SK-N-SH (cell line): ENCODE measurements around the gene CDH22. TPM values are rescaled to one million over a fixed set of nuclear protein-coding genes. Genes with fewer than 3 reads are reported as not detected.
A peak's percentile ranks its signal among the peaks of the same experiment; 100 is the strongest.

Experiments
- CTCF ChIA-PET: fragments of 300-600, 350-600 bp; formaldehyde crosslinking; extraction: SDS; loops from one replicate; lab custom pipeline; 2021; lab: Yijun Ruan, JAX
- POLR2A ChIA-PET: fragments of 350-600 bp; sonication (Branson Sonifier 250); formaldehyde crosslinking; extraction: SDS; loops from one replicate; lab custom pipeline; 2020; ENCODE audit warnings: antibody characterized with exemption, inconsistent platforms; lab: Yijun Ruan, JAX
- DNase-seq: peaks from one replicate; pipeline ENCODE4 v3.0.0; 2012
- H2AFZ ChIP-seq: fragments of 200-600 bp; sonication (generic); 2 replicates; pipeline ENCODE4 v1.8.1; 2016; ENCODE audit warnings: antibody characterized with exemption, mild to moderate bottlenecking, low read depth
- H3F3A ChIP-seq: fragments of 200-600 bp; sonication (generic); replicated peaks from 2 replicates; pipeline ENCODE3; 2016; ENCODE audit warnings: antibody characterized with exemption, mild to moderate bottlenecking; ENCODE audit not compliant: insufficient read depth
- H3K27ac ChIP-seq, 2 experiments: fragments of 200-500 bp in 1 of 2; fragments of 200-600 bp in 1 of 2; sonication (Bioruptor generic) in 1 of 2; sonication (generic), shearing (Covaris generic) in 1 of 2; 2 replicates each; pipeline versions ENCODE4 v1.5.1 to v1.6.1; 2014 to 2016; ENCODE audit warnings: low read depth in 2 of 2, inconsistent platforms in 1 of 2, low read length in 1 of 2, mild to moderate bottlenecking in 1 of 2, mixed read lengths in 1 of 2
- H3K27me3 ChIP-seq: fragments of 200-600 bp; sonication (generic), shearing (Covaris generic); 2 replicates; pipeline ENCODE4 v1.6.1; 2016; ENCODE audit warnings: mixed run types; ENCODE audit not compliant: insufficient read depth
- H3K36me3 ChIP-seq, 2 experiments: fragments of 200-500 bp in 1 of 2; fragments of 200-600 bp in 1 of 2; sonication (Bioruptor generic) in 1 of 2; sonication (generic) in 1 of 2; replicated peaks in 1 of 2; 2 replicates each; pipeline versions ENCODE3 to v1.5.1; 2014 to 2016; ENCODE audit warnings: low read length in 1 of 2, mild to moderate bottlenecking in 1 of 2; ENCODE audit not compliant: insufficient read depth in 2 of 2, control insufficient read depth in 1 of 2
- H3K4me1 ChIP-seq, 2 experiments: fragments of 200-500 bp in 1 of 2; fragments of 200-600 bp in 1 of 2; sonication (Bioruptor generic) in 1 of 2; sonication (generic), shearing (Covaris generic) in 1 of 2; 2 replicates each; pipeline versions ENCODE4 v1.5.1 to v1.6.1; 2014 to 2016; ENCODE audit warnings: low read depth in 1 of 2, low read length in 1 of 2, mixed run types in 1 of 2; ENCODE audit not compliant: insufficient read depth in 2 of 2, control insufficient read depth in 1 of 2
- H3K4me2 ChIP-seq: fragments of 200-600 bp; sonication (generic), shearing (Covaris generic); 2 replicates; pipeline ENCODE4 v1.6.1; 2017; ENCODE audit warnings: mixed run types
- H3K4me3 ChIP-seq, 2 experiments: fragments of 200-500 bp in 1 of 2; fragments of 200-600 bp in 1 of 2; sonication (Bioruptor generic) in 1 of 2; sonication (generic), shearing (Covaris generic) in 1 of 2; 2 replicates each; pipeline versions ENCODE4 v1.5.1 to v1.8.1; 2014 to 2016; ENCODE audit warnings: low read depth in 2 of 2, inconsistent platforms in 1 of 2, low read length in 1 of 2, mild to moderate bottlenecking in 1 of 2, mixed read lengths in 1 of 2, moderate library complexity in 1 of 2
- H3K79me2 ChIP-seq: fragments of 200-600 bp; sonication (generic); 2 replicates; pipeline ENCODE4 v1.8.1; 2017; ENCODE audit warnings: mild to moderate bottlenecking; ENCODE audit not compliant: insufficient read depth
- H3K9ac ChIP-seq: fragments of 200-600 bp; sonication (generic); 2 replicates; pipeline ENCODE4 v1.6.1; 2017; ENCODE audit warnings: mixed run types
- H3K9me2 ChIP-seq: fragments of 200-600 bp; sonication (generic); 2 replicates; pipeline ENCODE4 v1.6.1; 2017; ENCODE audit warnings: mixed run types
- H3K9me3 ChIP-seq: fragments of 200-600 bp; sonication (generic); 2 replicates; pipeline ENCODE4 v1.6.1; 2017; ENCODE audit warnings: mixed run types, mild to moderate bottlenecking, moderate library complexity
- H4K20me1 ChIP-seq: fragments of 200-600 bp; sonication (generic); 2 replicates; pipeline ENCODE4 v1.6.1; 2017; ENCODE audit warnings: mild to moderate bottlenecking, mixed run types; ENCODE audit not compliant: insufficient read depth
- EP300 ChIP-seq, 2 experiments: IDR thresholded peaks; 2 replicates each; pipeline versions ENCODE4 v1.4.0 to v1.6.1; 2012; ENCODE audit warnings: borderline replicate concordance in 1 of 2, low read depth in 1 of 2, low read length in 1 of 2
- EZH2phosphoT487 ChIP-seq: fragments of 200-600 bp; sonication (generic); IDR thresholded peaks from 2 replicates; pipeline ENCODE4 v1.6.1; 2017; ENCODE audit warnings: low read depth, mixed run types, mild to moderate bottlenecking, antibody characterized with exemption, moderate library complexity, borderline replicate concordance
- FOSL2 ChIP-seq: IDR thresholded peaks from 2 replicates; pipeline ENCODE4 v1.4.0; 2012; ENCODE audit warnings: low read depth, mild to moderate bottlenecking, moderate library complexity, borderline replicate concordance
- GABPA ChIP-seq: IDR thresholded peaks from 2 replicates; pipeline ENCODE4 v1.4.0; 2012; ENCODE audit warnings: low read depth, mild to moderate bottlenecking
- JUND ChIP-seq: IDR thresholded peaks from 2 replicates; pipeline ENCODE4 v1.4.0; 2012
- MXI1 ChIP-seq: IDR thresholded peaks from 2 replicates; pipeline ENCODE4 v1.6.1; 2012; ENCODE audit warnings: mild to moderate bottlenecking, low read depth, low read length, improper control_type of control experiment
- NFIC ChIP-seq: IDR thresholded peaks from 2 replicates; pipeline ENCODE4 v1.4.0; 2012; ENCODE audit warnings: borderline replicate concordance
- NRF1 ChIP-seq: IDR thresholded peaks from 2 replicates; pipeline ENCODE4 v1.6.1; 2012; ENCODE audit warnings: low read depth, mild to moderate bottlenecking, low read length
- PBX3 ChIP-seq: IDR thresholded peaks from 2 replicates; pipeline ENCODE4; 2012
- POLR2AphosphoS5 ChIP-seq: IDR thresholded peaks from 2 replicates; pipeline ENCODE4 v1.6.1; 2012; ENCODE audit warnings: low read depth, low read length
- SIN3A ChIP-seq: IDR thresholded peaks from 2 replicates; pipeline ENCODE4 v1.6.1; 2012; ENCODE audit warnings: low read depth, mild to moderate bottlenecking, low read length, moderate library complexity, borderline replicate concordance
- SMC3 ChIP-seq: IDR thresholded peaks from 2 replicates; pipeline ENCODE4 v1.6.1; 2012; ENCODE audit warnings: low read depth, low read length, improper control_type of control experiment
- TAF1 ChIP-seq: IDR thresholded peaks from 2 replicates; pipeline ENCODE4 v1.6.1; 2012; ENCODE audit warnings: low read depth, mild to moderate bottlenecking, low read length, moderate library complexity, borderline replicate concordance
- USF1 ChIP-seq: IDR thresholded peaks from 2 replicates; pipeline ENCODE4 v1.4.0; 2012; ENCODE audit warnings: low read depth, borderline replicate concordance
- USF2 ChIP-seq: fragments of 150-350 bp; IDR thresholded peaks from 2 replicates; pipeline ENCODE4 v1.6.1; 2017; ENCODE audit warnings: antibody characterized with exemption, low read length, low read depth, borderline replicate concordance
- YY1 ChIP-seq: IDR thresholded peaks from 2 replicates; pipeline ENCODE4 v1.4.0; 2012; ENCODE audit warnings: low read depth, mild to moderate bottlenecking
- WGBS: methylation state at CpG from one replicate; pipeline ENCODE4 v1.1.6; 2017; ENCODE audit warnings: low lambda C conversion rate; 5-methylcytosine and 5-hydroxymethylcytosine counted together
- polyA plus RNA-seq, 3 experiments: library from polyadenylated mRNA; depleted of rRNA; stranded (reverse); fragments of >200 nt; gene quantifications; 2 replicates each; pipeline ENCODE4 v1.2.3, GENCODE V29; 2012

CDH22 gene
- polyA plus RNA-seq, 1 of the 3 experiments (the other 2 are of a cell fraction), result not detected

- DNase-seq, result no peak
- H3K4me2 ChIP-seq, result no peak overlapping the region
- no peaks in the 10 kb centered on the region for H3K27me3 ChIP-seq
- H3K9me2 ChIP-seq, result no peaks in the 10 kb centered on the region
- no peaks in the 10 kb centered on the region for H3K79me2 ChIP-seq
- peaks cover 0 to 10% of the 10 kb centered on the region in 2 experiments; a peak in 1 of 4 replicates for H3K4me1 ChIP-seq
- no peak for TF ChIP-seq TAF1
- TF ChIP-seq SIN3A, result no peak
- TF ChIP-seq USF2, result no peak
- TF ChIP-seq NFIC, result no peak
- no peak for TF ChIP-seq NRF1
- no peak for TF ChIP-seq GABPA
- CTCF ChIA-PET, result interaction anchor here (1.0 to 2.7 kb wide), 5 partner anchors 11 to 145 kb away, joined by 3 to 7 read pairs (median 4); no protein-coding TSS in a partner anchor
- POLR2A ChIA-PET, result no interaction called here
- H3K9ac ChIP-seq, result no peak overlapping the region
- no peaks in the 10 kb centered on the region for H3K36me3 ChIP-seq
- no peak overlapping the region for H3K27ac ChIP-seq
- WGBS, result 64% methylated on average over 3 of the region's 3 CpGs
- H2AFZ ChIP-seq, result no peak overlapping the region
- H3K9me3 ChIP-seq, result no peaks in the 10 kb centered on the region
- no peak overlapping the region for H3K4me3 ChIP-seq
- H3F3A ChIP-seq, result no peaks in the 10 kb centered on the region
- no peaks in the 10 kb centered on the region; the same call in 1 of the 2 replicates for H4K20me1 ChIP-seq
These were observed 104.8 kb downstream of the CDH22 start for GRCh38 chr20:46203510-46203837.

- TF ChIP-seq YY1 (no peak), USF1 (no peak), EZH2phosphoT487 (no peak), PBX3 (no peak), JUND (no peak), POLR2AphosphoS5 (no peak), FOSL2 (no peak), NRF1 (no peak), SMC3 (no peak), SIN3A (no peak), MXI1 (no peak), EP300 (IDR thresholded peaks at IDR 0.05; ENCODE audit: borderline replicate concordance in 1 of 2, low read depth in 1 of 2, low read length in 1 of 2) (no peak)
- no peaks in the 10 kb centered on the region for H3K36me3 ChIP-seq
- DNase-seq, result peak; percentile 60
- no peaks in the 10 kb centered on the region for H3K27me3 ChIP-seq
- H3K79me2 ChIP-seq, result no peaks in the 10 kb centered on the region
- H3K27ac ChIP-seq, result no peak overlapping the region
- no peak overlapping the region for H3K9ac ChIP-seq
- ChIA-PET POLR2A (no interaction called here), CTCF (interaction anchor here (0.5 to 2.7 kb wide), 6 partner anchors 10 to 146 kb away, joined by 3 to 7 read pairs (median 4); no protein-coding TSS in a partner anchor)
- no peak overlapping the region for H3K4me3 ChIP-seq
- no peak overlapping the region for H2AFZ ChIP-seq
- no peaks in the 10 kb centered on the region for H3K9me3 ChIP-seq
- H3K9me2 ChIP-seq, result no peaks in the 10 kb centered on the region
- H3K4me2 ChIP-seq, result no peak overlapping the region
- no peaks in the 10 kb centered on the region; the same call in 1 of the 2 replicates for H4K20me1 ChIP-seq
- no peaks in the 10 kb centered on the region for H3F3A ChIP-seq
- WGBS, result 67% methylated on average over 10 of the region's 11 CpGs
- H3K4me1 ChIP-seq, result peaks cover 0 to 11% of the 10 kb centered on the region in 2 experiments; a peak in 1 of 4 replicates
These were observed 105.4 kb downstream of the CDH22 start for GRCh38 chr20:46202766-46203509.
